Activated CD4-positive, alpha-beta T cell treated with anti-CD3 and anti-CD28 coated beads for 4 hours (primary cell): ENCODE measurements around the gene SCD.
"Not testable (repeated sequence)": the region's sequence is repeated elsewhere in the genome, so short reads cannot be mapped to it uniquely, and the experiment has no call there.

ENCODE experiments used
- DNase-seq, 2 donors: peaks; one replicate each; pipeline ENCODE4 v3.0.0-alpha.2; 2020

SCD gene

DNA sequence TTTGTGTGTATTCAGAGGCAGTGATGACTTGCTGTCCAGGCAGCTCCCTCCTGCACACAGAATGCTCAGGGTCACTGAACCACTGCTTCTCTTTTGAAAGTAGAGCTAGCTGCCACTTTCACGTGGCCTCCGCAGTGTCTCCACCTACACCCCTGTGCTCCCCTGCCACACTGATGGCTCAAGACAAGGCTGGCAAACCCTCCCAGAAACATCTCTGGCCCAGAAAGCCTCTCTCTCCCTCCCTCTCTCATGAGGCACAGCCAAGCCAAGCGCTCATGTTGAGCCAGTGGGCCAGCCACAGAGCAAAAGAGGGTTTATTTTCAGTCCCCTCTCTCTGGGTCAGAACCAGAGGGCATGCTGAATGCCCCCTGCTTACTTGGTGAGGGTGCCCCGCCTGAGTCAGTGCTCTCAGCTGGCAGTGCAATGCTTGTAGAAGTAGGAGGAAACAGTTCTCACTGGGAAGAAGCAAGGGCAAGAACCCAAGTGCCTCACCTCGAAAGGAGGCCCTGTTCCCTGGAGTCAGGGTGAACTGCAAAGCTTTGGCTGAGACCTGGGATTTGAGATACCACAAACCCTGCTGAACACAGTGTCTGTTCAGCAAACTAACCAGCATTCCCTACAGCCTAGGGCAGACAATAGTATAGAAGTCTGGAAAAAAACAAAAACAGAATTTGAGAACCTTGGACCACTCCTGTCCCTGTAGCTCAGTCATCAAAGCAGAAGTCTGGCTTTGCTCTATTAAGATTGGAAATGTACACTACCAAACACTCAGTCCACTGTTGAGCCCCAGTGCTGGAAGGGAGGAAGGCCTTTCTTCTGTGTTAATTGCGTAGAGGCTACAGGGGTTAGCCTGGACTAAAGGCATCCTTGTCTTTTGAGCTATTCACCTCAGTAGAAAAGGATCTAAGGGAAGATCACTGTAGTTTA lies 15.8 kb downstream of the SCD start:
- DNase-seq, result no peak

DNA sequence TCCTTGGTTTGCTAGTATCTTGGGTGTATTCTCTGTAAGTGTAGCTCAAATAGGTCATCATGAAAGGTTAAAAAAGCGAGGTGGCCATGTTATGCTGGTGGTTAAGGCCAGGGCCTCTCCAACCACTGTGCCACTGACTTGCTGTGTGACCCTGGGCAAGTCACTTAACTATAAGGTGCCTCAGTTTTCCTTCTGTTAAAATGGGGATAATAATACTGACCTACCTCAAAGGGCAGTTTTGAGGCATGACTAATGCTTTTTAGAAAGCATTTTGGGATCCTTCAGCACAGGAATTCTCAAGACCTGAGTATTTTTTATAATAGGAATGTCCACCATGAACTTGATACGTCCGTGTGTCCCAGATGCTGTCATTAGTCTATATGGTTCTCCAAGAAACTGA lies 17.1 kb downstream of the SCD start:
- no peak for DNase-seq

DNA sequence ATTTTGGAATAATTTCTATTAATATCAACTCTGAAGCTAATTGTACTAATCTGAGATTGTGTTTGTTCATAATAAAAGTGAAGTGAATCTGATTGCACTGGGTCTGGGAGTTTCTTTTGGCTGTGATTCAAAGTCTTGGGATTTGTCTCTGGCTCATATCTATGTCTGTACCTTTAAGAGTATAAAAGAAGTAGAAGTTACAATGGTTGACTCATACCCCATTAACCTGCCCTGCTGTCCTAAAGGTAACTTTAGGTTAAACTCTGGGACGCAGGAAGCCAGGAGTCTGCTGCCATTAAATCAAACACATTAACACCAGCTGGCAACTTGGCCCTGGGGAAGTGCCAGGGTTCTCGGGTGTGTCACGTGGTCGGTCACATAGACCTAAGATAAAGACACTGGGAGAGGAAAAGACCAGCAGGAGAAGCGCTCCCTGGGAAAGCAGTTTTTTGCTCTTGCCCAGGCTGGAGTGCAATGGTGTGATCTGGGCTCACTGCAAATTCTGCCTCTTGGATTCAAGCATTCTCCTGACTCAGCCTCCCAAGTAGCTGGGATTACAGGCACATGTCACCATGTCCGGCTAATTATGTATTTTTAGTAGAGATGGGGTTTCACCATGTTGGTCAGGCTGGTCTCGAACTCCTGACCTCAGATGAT lies 17.8 kb downstream of the SCD start:
- DNase-seq, result no peak

DNA sequence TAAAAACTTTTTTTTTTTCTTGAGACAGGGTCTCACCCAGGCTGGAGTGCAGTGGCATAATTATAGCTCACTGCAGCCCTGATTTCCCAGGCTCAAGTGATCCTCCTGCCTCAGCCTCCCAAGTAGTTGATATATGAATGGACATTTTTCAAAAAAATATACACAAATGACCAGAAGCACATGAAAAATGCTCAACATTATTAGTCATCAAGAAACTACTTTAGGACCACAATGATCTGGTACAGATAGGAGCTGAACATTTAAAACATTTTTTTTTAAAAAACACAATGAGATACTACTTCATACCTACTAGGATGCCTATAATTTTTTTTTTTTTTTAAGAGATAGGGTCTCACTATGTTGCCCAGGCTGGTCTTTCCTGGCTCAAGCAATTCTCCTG lies 21.7 kb downstream of the SCD start:
- DNase-seq, result no peak

DNA sequence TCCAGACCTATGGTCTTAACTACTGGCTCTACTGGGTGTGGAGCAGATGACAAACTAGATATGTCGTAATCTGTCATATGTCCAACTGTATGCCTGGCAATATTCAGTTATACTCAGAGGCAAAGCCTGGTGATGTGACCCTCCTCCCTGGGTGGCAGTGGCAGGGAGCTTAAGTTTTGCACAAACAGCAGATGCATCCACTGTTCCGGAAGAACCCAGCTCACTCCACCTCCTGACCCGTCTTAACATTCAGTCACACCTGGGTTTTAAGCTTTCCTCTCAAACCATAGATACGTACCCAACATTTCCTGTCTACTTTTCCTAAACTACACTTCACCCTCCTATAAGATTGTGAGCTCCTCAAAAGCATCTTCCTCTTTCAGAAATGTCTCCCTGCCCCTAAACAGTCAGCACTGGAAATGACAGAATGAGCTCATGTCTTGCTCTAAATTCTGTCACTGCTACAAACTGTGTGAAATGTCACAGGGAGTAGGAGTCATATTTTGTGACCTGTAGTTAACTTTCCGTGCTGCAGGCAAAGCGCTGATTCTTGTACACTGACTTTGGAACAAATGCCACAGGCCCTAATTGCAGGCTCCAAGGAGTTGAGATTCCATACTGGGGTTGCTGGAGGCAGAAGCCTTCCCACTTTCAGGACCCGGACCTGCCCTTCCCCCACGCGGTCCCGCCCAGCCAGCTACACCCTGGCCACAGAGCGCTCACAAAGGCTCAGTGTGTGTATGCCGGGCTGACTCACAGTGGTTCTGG lies 23.9 kb downstream of the SCD start:
- DNase-seq, result peak; percentile 38 to 42

DNA sequence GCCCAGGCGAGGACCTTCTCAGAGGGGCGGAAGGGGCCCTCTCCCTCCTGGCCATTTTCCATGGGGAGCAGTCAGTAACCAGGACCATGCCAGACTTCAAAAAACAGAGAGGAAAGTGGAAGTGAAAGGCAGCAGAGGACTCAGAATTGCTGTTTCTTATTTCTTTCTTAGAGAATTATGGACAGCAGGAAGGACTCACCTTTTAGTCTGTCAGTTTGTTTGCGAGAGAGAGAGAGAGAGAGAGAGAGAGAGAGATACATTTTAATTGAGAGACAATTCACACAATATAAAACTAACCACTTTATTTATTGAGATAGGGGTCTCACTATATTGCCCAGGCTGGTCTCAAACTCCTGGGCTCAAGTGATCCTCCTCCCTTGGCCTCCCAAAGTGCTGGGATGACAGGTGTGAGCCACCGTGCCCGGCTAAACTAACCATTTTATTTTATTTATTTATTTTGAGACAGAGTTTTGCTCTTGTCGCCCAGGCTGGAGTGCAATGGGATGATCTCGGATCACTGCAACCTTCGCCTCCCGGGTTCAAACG lies 24.5 kb downstream of the SCD start:
- no peak for DNase-seq

DNA sequence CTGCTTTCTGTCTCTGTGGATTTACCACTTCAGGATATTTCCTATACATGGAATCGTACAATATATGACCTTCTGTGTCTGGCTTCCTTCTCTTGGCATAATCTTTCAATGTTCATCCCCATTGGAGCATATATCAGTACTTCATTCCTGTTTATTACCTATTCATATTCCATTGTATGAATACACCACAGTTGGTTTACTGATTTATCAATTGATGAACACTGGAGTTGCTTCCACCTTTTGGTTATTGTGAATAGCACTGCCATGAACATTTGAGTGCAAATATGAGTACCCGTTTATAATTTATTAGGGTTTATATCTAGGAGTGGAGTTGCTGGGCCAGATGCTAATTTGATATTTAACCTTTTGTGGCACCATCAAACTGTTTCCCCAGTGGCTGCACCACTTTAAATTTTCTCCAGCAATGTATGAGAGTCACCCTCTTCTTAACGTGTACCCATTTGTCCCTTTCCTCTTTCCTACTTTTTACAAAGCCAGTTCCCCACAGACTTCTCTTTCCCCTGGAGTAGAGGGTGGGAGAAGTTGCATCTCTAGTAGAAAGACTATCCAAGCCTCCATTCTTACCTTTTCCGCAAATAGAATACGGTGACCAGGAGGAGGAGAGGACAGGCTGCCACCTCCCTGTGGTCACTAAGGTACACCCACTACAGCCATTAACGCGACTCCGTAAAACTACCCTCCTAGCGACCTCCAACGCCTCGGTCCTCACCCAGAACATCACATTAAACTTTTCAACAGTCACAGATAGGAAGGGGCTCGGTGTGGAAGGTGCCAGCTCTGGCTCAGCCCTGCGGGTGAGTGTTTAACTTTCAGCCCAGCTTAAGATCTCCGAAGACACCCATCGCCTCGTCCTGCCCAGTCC lies 25.6 kb downstream of the SCD start:
- DNase-seq, result no peak

DNA sequence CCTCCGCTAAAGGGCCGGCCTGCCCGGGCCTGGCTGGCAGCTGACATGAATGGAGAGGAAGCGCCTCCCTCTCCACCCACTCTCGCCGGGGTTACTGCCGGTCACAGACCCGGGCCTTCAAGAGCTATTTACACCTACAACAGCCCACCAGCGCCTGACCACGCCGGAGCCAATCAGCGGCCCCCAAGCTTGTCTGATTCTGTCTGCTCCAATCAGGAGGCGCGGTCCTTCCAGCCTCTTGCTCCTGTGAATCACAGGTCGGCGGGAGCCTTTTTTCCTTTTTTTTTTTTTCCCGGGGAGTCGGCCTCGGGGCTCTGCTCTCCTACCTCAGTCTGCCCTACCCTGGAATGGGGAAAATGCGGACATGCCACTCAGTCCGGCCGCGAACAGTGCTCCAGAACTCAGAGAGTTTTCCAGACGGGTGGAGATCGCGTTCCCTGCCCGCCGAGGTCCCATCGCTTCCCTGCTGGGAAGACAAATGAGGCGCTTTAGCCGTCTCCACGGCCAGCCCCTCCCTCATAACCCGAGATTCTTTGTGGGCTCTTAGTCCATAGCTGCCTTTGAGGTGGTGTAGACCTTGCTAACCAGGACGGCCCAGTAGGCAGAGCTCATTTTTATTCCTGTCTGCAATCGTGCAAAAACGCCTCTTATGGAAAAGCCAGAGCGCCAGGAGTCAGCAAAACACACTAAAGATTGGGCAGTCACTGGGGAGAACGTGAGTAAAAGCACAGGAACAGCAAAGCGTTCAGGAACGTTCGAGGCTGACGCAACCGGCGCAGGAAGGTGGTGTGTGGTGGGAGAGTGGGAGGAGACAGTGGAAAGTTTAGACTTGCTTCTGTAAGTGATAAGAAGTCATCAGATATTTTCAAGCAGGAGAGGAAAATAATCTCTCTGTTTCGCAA lies 26.5 kb downstream of the SCD start:
- peak; percentile 82 to 85 for DNase-seq

DNA sequence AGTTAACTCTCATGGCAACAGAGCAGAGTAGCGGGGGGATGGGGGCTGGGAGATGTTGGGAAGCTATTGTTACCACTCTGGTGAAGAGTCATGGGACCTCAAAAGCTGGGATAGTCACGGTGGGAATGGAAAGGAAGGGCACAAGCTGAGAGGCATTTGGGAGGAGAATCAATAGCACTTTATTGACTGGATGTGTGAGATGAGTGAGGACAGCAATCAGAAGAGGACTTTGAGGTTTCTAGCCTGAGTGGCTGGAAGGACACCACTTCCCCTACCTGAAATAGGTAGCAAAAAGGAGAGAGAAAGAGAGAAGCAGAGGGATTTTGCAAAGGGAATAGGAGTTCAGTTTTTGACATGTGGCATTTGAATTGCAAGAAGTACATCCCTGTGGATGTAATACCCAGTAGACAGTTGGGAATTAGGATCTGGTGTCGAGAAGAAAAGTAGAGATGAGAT lies 27.2 kb downstream of the SCD start:
- DNase-seq, result no peak

DNA sequence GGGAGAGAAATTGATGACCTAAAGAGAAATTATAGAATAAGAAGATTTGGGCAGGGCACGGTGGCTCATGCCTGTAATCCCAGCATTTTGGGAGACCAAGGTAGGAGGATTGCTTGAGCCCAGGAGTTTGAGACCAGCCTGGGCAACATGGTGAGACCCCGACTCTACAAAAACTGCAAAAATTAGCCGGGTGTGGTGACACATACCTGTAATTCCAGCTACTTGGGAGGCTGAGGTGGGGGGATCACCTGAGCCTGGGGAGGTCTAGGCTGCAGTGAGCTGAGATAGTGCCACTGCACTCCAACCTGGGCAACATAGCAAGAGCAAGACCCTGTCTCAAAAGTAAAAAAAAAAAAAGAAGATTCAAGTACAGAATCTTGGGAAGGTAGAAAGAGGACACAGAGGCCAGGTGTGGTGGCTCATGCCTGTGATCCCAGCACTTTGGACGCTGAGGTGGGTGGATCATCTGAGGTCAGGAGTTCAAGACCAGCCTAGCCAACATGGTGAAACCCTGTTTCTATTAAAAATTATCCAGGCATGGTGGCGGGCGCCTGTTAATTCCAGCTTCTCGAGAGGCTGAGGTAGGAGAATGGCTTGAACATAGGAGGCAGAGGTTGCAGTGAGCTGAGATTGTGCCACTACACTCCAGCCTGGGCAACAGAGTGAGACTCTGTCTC lies 27.8 kb downstream of the SCD start:
- DNase-seq, result not testable (repeated sequence)

DNA sequence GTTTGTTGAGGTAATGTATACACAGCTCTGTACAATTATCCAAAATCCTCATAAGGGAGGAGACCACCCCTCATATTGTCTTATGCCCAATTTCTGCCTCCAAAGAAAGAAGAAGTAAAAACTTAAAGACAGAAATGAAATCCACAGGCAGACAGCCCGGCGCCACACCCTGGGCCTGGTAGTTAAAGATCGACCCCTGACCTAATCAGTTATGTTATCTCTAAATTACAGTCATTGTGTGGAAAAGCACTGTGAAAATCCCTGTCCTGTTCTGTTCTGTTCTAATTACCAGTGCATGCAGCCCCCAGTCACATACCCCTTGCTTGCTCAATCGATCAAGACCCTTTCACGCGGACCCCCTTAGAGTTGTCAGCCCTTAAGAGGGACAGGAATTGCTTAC lies 29.6 kb downstream of the SCD start:
- not testable (repeated sequence) for DNase-seq

DNA sequence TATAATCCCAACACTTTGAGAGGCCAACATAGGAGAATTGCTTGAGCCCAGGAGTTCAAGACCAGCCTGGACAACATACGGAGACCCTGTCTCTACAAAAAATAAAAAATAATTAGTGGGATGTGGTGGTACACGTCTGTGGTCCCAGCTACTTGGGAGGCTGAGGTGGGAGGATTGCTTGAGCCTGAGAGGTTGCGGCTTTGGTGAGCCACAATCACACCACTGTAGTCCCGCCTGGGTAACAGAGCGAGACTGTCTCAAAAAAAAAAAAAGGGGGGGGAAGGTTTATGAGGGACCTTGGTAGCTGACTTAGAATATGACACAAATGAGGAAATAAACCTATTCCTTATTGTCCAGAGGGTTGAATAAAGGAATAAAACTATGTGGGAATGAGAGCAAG lies 30.8 kb downstream of the SCD start:
- DNase-seq, result no peak

DNA sequence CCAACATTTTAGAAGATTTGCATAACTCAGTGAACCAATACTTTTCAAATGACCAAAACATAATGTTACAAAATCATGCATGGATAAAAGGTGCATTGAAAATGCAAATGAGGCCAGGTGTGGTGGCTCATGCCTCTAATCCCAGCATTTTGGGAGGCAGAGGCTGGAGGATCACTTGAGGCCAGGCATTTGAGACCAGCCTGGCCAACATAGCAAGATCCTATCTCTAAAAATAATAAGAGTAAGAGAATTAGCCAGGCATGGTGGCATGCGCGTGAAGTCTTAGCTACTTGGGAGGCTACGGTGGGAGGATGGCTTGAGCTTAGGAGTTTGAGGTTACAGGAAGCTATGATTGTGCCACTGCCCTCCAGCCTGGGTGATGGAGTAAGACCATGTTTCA lies 33.4 kb downstream of the SCD start:
- no peak for DNase-seq

DNA sequence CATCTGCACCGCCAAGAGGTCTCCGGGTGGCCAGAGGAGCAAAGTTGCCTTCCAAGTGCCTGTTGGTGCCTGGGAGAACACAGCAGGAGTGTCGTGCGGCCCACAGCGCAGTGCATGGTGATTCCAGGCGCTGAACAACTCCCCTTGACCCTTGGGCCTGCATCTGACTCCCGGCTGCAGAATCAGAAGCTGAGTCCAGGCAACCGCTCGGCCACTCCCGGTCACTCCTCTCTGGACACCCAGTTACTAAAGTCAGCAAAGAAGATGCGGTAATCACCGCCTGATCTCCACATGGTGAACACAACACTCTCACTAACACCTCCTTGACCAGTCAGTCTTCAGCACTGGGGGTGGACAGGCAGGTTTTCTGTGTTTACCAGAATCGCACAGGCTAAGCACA lies 35.5 kb downstream of the SCD start:
- DNase-seq, result no peak

DNA sequence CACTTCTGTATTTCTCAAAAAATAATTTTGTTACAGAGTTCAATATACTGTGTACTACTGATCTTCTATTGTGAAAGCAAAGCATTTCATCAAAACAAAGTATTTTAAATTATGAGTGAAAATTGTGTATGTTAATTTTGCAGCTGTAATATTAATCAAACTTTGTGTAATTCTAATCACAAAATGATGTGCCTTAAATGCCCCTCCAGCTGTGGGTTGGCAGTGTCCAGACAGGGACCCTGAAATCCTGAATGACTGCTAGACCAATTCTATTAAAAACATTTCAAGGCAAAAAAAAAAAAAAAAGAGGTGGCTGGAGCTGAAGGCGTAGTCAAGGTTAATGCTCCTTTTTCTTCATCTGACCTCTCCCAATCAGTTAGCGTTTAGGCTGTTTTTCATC lies 36.2 kb downstream of the SCD start:
- no peak for DNase-seq

DNA sequence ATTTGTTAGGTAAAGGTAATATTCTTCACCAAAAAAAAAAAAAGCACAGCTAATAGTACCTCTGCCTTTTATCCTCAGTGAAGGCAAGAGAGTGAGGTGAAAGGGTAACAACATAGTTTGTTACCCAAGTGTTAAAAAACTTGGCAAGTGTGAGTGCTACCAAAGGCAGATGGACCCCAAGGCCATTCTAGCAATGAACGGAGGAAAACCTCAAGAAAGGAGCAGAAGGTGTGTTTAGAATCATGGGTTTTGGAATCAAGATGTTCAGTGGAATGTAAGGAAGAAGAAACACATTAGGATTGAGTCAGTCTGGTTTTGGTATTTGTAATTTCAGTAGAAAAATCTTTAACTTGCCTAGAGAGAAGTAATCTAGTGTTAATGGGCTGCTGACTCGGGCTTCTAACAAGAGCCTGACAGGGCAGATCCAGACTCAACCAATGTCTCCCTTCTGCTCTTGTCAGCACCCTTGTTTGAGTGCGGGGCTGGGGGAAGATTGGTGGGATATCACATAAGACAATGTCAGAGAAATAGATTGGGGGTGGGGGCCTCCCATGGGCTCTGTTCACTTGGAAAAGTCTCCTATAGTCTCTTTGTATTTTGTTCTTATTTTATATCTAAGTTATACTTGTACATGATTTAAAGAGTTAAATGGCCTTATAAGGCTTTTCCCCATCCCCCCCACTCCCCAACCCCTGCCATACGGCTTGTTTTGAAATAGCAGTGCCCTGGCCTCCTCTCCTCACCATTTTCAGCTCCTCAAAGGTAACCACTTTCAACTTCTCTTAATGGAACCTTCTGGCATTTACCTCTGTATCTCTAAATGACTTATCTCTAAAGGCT lies 44.4 kb downstream of the SCD start:
- DNase-seq, result no peak

DNA sequence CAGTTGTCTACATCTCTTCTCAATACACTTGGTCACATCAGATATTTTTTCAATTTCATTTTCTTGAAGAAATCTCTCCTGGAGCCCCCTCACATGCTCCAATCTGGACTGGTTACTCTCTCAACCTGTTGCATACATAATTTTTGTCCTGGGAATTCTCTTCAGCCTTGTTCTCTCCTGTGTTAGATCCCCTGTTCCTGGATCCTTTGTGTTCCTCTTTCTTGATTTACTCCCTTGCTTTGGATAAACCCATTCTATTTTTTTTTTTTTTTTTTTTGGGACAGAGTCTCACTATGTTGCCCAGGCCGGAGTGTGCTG lies 45.6 kb downstream of the SCD start:
- no peak for DNase-seq

DNA sequence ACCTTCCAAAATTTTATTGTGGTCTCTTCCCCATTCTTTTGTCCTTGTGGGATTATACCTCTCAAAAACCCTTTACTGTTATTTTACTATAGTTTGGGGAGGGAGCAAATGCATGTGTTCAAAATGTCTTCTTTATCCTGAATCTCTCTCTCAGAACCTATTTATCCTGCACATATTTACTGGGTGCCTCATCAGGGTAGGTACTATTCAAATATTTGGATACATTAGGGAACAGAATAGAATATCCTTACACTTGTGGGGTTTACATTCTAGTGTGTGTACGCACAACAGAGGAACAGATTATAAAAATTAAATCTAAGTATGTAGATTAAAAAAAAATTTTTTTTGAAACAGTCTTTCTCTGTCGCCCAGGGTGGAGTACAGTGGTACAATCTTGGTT lies 48.6 kb downstream of the SCD start:
- no peak for DNase-seq

DNA sequence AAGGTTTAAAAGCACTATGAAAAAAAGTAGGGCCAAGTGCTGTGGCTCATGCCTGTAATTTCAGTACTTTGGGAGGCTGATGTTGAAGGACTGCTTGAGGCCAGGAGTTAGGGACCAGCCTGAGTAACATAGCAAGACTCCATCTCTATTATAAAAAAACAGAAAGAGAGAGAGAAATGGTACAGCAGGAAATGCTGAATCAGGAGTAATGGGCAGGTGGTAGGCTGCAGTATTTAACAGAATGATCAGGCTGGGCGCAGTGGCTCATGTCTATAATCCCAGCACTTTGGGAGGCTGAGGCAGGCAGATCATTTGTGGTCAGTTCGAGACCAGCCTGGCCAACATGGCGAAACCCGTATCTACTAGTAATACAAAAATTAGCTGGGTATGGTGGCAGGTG lies 49.6 kb downstream of the SCD start:
- no peak for DNase-seq
